D721Med (cell line): ENCODE measurements around the gene C2orf76.

ENCODE experiments used
- DNase-seq: peaks from one replicate; pipeline ENCODE4 v3.0.0; 2011; ENCODE audit warnings: low spot score; ENCODE audit not compliant: insufficient read length
- FAIRE-seq: peaks from 2 replicates; lab custom pipeline; 2011; peaks lifted over from hg19 to GRCh38; lab: Jason Lieb, UNC
- CTCF ChIP-seq: IDR thresholded peaks from 2 replicates; pipeline ENCODE4 v1.5.1; 2012; ENCODE audit warnings: mild to moderate bottlenecking, control low read depth; ENCODE audit not compliant: insufficient read depth; ENCODE audit errors: missing control alignments

The C2orf76 gene

GRCh38 chr2:119327431-119327830 is 39.2 kb downstream of the C2orf76 start:
- FAIRE-seq, result no peak
- TF ChIP-seq CTCF, result no peak

DNA sequence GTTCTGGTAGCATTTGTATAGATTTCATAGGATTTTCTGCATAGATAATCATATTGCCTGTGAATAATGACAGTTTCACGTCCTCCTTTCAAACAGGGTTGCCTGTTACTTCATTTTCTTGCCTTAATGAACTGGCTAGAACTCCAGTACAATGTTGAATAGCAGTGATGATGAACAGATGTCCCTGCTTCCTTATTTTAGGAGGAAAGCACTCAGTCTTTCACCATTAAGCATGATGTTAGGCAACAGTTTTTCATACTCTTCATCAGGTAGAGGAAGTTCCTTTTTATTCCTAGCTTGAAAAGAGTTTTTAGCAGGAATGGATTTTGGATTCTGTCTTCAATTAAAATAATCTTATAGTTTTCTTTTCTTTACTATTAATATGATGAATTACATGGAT is 39.7 kb downstream of the C2orf76 start:
- DNase-seq, result no peak
- TF ChIP-seq CTCF, result no peak
- FAIRE-seq, result no peak

More at GRCh38 chr2:119327431-119327830, 39.2 kb downstream of the C2orf76 start:
- DNase-seq, result no peak

DNA sequence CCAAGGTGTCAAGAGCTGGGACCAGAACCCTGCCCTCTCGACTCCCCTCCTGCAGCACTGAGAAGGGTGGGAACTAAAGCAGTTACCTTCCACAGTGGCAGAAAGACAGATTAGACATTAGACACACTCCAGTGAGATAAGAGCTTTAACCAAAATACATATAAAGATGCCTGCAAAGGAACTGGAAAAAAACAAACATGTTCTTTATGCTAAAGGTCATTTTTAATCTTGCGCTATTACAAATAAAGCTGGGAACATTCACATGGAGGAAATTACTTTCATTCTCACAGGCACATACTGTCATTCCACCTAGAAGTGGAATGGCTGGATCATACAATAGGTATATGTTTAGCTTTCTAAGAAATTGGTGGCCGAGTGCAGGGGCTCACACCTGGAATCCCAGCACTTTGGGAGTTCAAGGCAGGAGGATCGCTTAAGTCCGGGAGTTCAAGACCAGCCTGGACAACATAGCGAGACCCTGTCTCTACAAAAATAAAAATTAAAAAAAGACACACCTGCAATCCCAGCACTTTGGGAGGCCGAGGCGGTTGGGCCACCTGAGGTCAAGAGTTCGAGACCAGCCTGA is 41.9 kb downstream of the C2orf76 start:
- no peak for TF ChIP-seq CTCF
- FAIRE-seq (no peak), DNase-seq (no peak)

DNA sequence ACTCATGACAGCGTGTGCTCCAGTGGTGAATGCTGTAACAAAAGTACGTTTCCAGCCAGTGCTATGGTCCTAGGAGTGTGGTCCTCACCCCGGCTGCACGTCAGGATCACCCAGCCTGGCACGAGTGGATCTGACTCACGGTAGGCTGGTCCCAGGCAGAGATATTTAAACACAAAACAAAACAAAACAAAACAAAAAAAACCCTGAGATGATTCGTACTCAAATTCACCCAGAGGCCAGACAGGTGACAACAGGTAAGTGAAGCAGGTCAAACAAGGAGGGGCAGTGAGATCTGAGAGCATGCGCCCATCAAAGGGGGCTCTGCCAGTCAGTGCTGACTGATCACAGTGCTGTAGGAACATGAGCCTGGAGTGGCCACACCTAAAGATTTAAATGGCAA is 43.2 kb downstream of the C2orf76 start:
- FAIRE-seq (no peak), DNase-seq (no peak)
- no peak for TF ChIP-seq CTCF

DNA sequence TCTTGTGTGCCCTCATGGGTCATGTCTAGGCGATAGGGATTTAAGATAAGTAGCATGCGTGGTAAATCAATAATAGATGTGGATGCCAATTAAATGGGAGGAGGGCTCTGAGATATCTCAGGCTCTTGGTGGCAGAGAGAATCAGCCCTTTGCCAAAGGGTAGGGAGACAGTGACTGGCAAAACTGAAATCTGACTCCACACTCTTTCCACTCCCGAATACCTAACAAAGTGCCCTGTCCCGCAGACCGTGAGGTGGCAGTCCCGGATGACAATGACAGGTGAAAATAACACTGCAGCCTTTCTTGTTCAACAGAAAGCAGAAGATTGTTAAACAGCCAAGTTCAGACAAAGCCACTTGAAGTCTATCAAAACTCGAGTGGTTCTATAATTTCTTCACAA is 47.0 kb downstream of the C2orf76 start:
- DNase-seq (no peak), FAIRE-seq (no peak)
- TF ChIP-seq CTCF, result no peak

DNA sequence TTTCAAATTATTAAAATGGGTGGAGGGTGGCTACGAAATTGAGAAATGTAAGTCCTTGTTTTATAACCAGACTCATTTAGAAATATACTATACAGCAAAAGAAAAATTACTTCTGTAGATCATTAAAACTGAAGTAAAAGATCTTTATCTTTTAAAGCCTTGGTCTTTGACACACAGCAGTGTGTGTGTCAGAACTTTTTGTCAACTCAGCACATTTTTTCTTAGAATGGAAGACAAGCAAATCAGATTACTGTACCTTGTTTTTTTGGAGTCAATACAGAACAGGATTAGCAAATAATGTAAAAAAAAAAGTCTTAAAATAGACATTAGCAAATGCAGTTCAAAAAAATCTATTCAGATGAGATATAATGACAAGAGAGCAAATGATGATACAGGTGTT is 49.1 kb downstream of the C2orf76 start:
- no peak for FAIRE-seq
- DNase-seq, result no peak

More for the DNA sequence above, 49.1 kb downstream of the C2orf76 start:
- TF ChIP-seq CTCF, result no peak
